NCI-H1930 (cell line): ENCODE data around the gene RASGEF1B.

Source experiments
- DNase-seq, 2 experiments: peaks; one replicate each; lab custom pipeline; 2025; lab: John Stamatoyannopoulos, UW

The RASGEF1B gene

DNA sequence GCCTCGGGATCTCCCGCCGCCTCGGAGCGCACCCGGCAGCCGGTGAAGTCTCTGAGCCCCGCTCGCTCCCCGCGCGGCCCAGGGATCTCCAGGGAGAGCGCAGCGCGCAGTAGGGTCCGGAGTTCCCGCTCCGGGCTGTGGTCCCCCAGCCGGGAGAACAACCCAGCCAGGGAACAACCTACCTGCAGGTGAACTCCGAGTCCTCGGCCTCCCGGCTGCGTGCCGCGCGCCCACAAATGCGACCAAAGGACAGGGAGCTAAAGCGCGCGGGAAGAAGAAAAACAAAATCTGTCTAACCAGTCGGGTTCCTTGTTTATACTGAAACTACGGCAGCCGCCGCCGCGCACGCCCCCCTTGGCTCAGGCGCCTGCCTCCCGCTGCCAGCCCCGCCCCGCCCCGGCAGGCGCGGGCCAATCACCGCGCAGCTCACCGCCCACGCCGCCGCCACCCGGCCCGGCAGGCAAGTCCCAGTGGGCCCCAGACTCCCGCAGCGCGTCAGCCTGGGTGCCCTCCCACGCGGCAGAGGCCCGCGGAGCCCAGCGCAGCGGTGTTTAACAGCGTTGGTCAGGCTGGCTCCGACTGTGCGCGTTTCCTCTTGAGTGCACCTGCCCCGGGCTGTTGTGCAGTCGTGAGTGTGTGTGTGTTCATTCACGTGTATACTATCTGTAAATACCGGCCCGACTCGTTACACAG lies at the start of gene RASGEF1B:
Gene RASGEF1B, minus strand, starts transcription at position 320 of the 693 bp plus-strand sequence. CDS start 12,399 bp downstream, outside the sequence.
- DNase-seq, result peak; percentile 77

DNA sequence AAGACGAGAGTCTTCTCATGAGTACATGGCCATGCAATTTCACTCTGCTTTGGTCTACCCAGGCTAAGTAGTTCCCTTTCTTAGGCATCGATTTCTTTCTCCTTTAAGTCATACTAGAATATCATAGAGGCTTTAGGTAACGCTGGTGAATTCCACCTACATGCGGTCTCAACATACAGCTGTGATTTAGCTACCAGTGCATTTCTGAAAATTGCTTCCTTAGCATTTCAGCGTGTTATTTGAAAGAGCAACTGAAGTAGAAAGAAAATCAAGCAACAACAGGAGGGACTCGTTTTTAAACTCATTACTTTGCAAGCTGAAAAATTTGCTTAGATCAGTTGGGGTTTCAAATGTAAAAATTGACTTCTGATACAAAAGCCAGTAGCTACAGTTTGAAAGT lies 48.1 kb upstream of the RASGEF1B start:
- no peak for DNase-seq

DNA sequence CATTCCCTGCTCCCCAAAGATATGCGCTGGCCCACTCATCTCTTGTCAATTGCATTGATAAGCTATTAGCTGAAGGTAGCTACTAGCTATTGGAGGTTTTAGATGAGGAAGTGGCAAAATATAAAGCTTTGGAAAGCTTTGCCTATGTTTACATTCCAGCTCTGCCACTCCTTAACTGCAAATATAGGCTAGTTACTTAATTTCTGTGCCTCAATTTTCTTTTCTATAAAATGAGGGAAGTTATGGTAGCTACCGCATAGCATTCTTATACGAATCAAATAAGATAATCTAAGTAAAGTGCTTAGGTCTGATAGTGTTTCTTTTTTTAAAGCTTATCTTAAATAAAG lies 47.7 kb upstream of the RASGEF1B start:
- DNase-seq, result no peak

DNA sequence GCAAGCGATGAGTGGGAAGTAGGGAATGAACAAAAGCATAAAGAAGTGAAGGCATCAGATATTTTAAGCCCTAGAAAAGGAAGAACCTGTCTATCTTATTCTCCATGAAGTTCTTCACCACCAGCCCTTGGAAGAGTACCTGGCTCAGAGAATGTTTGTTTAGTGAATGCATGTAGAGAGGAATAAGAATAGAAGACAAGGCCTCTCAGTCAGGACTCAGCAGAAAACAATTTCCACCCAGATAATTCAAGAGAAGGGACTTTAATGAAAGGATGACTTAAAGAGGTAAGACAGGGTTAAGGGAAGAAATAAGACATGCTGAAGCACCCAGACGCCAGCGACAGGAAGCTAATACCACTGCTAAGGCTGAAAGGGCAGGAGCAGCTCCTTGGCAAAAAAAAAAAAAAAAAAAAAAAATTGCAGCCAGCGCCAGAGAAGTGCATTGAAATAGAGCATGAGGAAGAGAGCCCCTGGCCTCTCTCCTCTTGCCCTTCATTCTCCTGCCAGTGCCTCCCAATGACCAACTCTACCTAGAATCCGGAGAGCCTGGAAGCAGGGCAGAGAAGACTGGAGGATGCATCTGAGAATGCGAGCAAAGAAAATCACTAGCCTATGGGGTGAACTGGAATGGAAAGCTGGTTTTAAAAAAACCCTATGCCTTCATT lies 47.2 kb upstream of the RASGEF1B start:
- DNase-seq, result no peak

DNA sequence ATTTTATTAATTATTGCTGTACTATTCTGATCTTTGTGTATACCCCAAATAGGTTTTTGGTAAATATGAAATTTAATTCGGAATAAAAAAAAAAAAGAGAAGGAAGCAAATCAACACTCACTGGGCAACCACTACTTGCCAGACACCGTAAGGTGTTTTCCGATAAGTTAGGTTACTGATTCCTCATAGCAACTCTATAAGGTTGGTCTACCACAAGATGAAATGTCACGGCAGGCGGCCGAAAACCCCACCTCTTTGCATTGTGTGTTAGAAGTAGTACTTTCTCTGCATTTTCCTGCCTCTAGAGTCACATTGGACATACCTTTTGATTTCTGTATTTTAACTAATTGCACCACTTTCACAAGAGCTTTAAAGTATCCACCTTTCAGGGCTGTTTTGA lies 44.5 kb upstream of the RASGEF1B start:
- no peak for DNase-seq

DNA sequence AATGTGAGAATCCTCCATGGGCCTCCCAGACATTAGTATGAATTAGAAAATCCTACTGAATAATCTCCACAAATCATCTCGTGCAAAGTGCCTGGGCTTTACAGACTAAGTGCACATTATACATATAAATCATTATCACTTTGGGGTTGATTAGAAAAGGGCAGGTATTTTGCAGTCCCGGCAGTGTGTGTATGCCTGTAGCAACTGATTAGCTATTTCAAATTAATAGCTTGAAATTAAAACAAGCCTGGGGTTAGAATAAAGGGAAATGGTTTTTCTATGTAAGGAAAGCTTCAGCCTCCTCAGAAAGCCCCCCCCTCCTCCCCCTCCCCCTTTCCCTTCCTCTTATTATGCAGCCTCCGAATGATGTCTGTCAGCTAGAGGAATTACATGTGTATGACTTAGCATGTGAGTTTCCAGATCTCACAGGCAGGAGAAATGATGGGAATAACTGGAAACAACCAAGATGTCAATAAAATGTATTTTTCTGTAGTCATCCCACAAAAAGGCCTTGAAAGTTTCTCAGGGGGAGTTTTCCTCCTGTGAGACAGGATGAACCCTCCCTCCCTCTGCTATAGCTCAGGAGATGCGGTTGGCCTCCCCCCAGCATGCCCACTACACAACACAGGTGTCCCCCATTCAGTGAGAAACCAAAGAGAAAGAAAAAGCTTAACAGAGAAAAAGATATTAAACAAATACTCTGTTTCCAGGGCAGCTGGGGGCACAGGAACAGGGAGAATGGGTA lies 41.2 kb upstream of the RASGEF1B start:
- no peak for DNase-seq

DNA sequence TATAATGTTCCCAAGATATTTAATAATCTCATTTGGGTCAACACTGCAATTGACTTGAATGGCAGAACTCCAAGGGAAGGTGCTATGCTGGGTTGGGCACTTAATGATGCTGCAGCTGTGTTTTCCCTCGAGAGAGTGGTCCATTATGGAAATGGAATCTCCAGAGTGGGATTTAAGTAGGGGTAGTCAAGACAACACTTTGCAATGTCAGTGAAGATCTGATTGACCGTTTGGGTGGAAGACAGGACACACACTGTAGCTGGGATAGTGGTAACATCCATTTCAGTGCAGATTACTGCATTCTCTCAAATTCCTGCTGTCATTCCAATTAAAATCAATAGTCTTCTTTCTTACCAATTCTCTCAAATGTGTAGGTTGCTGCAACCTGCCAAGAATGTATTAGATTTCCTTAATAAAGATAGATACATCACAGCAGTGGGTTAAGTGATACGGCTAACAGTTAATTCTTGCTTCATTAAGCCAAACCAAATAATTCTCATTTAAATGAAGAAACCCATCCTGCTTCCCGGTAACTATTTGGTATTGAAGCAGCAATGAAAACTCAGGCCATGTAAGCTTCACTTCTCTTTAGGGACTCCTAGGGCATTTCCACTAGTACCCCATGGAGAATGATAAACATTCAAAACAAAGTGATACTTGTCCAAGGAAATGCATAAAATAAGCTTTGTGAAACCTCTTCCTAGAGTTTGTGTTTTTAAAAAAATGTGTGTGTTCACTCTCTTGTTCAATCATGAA lies 40.5 kb upstream of the RASGEF1B start:
- DNase-seq, result no peak

DNA sequence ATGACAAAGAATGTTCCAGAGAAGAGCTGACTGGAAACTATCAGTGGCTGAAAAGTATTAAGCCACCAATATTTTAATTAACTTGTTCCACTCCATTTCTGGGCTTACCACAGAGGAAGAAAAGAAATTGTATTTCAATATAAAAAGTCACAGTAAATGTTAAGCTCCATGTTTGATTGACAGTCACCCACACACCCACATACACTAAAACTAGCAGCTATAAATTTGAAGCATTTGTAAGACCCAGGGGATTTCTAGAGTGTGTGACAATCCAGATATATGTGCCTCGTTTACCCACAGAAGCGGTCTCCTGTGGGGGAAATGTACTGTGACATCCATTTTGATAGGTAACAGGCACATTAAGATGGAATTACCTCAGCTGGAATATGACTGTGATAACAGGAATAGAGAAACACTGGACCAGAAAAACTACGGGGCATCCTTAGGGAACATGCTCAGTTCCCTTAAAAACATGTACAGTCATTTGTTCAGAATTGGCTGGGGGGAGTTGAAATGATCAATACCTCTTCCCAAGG lies 39.0 kb upstream of the RASGEF1B start:
- no peak for DNase-seq

DNA sequence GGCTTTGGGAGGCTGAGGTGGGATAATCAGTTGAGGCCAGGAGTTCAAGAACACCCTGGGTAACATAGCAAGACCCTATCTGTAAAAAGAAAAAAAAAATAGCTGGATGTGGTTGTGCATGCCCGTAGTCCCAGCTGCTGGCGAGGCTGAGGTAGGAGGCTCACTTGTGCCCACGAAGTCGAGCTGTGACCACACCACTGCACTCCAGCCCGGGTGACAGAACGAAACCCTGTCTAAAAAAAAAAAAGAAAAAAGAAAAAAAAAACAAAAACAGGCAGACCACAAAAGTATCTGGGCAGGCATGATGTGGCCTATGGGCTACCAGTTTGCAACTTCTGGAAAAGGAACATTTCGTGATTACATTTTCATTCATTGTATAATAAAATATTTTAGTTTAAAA lies 38.1 kb upstream of the RASGEF1B start:
- no peak for DNase-seq

DNA sequence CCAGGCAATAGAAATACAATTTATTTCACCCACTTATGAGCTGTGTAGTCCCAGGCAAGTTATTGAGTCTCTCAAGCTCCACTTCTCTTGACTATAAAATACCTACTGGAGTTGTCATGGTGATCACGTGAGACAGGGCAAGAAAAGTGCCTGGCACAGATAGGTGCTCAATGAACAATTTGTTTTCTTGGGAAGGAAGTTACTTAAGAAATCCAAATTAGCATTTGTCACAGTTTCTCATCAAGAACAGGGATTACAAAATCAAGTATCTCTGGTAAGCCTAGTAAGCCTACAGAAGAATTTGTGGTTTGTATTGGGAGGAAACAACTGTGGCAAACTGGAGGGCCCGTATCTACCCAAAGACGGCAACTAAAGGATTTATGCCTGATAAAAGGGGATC lies 37.5 kb upstream of the RASGEF1B start:
- no peak for DNase-seq

DNA sequence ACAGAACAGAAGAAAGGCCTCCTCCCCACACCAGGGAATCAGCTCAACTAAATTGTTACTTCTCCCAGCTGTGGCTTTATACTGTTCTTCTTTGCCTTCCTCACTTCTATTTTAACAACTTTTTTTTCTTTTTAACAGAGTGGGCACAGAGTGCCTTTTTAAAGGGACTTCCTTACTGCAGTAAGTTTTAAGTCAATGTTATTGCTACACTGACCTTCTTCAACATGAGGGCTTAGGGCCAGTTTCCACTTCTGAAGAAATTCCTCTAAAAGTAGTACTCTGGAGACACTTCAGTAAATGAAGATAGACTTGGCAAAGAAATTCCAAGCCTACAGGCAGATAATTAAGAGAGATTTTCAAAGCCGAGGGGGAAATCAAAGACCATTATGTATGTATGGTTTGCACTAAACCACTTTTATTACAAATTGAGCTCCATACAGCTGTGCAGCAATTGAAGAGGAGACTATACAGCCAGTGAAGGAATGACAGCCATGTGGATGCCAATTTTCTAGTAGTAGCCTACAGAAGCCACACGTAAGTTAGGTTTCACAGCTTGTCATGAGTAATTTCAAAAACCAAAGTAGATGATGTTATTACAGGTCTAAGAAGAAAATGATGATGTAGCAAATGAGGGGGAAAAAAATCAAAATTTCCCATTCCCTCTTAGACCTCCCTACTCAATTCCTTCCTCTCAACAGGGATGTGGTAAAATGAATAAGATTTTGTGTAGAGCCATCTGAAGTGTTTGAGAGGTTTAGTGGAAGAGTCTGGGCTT lies 36.9 kb upstream of the RASGEF1B start:
- DNase-seq, result no peak

DNA sequence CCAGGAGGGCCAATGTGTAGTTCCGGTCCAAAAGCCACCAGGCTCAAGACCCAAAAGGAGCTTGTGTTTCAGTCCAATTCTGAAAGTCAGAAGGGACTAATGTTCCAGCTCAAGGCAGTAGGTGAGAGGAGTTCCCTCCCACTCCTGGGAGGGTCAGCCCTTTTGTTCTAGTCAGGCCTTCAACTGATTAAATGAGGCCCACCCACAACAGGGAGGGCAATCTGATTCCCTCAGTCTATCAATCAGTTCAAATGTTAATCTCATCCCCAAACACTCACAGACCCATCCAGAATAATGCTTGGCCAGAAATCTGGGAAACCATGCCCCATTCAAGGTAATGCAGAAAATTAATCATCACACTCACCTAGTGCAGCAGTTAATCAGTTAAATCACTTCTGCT lies 35.8 kb upstream of the RASGEF1B start:
- DNase-seq, result no peak

DNA sequence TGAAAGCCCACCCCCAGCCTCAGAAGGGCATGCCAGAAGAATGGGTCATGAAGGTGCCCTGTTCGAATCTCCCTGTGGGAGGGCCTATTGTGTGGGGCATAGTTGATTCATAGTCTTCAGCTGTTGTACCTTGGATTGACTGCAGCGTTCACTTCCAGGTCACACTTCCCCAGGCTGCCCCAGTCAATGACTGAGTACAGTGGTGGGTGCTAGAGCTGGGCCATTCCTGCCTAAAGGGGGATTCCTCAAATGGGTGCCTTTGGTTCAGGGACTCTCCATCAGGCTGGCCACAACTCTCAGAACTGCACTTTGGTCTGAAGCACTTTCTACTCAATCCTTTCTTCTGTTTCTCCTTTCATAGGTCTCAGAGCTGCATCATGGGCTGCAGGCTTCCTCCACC lies 35.0 kb upstream of the RASGEF1B start:
- DNase-seq, result no peak

DNA sequence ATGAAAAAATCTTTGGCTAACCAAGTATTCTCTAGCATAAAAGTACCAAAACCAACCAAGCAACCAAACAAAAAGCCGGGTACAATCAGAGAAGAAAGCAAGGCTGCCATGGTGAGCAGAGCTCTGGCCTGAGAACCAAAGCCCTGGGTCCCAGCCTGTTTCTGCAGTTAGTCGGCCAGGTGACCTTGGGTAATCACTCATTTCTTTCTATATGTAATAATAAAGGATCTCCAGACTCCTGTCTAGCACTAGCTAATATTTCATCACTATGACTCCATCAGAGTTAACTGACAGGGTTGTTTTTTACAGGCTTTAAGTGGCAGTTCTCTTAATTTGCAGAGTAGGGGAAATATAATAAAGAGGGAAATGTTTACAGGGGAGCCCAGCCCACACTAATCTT lies 34.0 kb upstream of the RASGEF1B start:
- DNase-seq, result no peak

DNA sequence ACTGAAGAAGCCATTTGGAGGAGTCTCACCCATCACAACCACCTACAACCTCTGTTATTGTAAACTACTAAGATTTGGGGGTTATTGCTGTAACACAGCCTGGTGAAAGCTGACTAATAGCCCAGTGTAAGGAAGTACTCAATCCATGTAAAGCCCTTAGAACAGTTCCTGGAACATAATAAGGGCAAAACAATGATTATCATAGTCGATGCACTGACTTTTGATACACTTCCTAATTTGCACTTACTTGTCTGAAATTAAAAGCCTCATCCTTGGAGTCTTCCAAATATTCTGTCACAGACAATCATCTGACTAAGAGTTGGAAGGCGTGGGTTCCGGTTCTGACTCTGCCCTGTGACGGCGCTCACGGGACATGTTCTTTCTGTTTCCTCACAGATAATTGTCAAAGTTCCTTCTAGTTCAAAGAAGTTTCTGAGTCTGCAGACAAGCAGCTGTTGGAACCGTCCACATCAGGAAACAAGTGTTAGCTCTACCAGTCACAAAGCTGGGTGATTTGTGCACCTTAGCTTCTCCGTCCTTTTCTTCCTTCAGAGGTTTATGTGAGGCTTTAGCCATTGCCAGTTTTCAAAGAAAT lies 33.4 kb upstream of the RASGEF1B start:
- DNase-seq, result no peak

DNA sequence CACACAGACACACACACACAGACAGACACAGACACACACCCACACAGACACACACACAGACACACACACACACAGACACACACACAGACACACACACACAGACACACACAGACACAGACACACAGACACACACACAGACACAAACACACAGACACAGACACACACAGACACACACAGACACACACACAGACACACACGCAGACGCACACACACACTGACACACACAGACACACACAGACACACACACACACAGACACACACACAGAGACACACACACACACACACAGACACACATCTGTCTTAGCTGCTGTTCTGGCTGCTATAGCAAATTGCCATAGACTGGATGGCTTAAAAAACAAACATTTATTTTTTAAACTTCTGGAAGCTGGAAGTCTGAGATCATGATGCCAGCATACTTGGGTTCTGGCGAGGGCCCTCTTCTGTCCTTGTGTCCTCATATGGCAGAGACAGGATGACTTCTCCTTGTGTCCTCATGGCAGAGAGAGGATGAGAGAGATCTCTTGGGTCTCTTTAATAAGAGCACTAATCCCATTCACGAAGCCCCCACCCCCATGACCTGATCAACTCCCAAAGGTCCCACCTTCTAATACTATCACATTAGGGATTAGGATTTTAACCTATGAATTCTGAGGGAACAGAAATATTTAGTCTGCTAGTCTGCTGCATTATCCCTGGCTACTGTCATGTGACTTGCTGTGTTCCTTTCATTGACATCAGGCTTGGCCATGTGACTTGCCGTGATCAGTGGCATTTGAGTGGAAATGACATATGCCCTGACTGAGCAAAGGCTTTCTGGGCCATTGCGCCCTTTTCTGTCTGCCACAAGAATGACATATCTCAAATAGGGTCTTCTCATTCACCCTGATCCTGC lies 32.7 kb upstream of the RASGEF1B start:
- no peak for DNase-seq

DNA sequence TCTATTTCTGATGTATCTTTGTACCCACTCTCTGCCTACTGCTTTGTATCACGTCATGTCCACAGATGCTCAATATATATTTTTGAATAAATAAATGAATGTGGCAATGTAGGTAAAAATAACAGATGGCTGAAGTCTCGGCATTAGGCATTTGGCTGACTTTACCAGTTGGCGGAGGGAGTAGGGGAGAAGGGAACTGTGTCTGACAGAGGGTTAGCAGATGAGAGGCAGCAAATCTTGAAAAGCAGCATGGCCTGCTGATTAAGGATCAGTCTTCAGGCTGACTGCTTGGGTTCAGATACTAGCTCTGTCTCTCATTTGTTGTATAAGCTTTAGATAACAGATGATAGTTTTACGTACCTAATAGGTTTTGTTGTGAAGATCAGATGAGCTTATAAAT lies 31.9 kb upstream of the RASGEF1B start:
- DNase-seq, result no peak

DNA sequence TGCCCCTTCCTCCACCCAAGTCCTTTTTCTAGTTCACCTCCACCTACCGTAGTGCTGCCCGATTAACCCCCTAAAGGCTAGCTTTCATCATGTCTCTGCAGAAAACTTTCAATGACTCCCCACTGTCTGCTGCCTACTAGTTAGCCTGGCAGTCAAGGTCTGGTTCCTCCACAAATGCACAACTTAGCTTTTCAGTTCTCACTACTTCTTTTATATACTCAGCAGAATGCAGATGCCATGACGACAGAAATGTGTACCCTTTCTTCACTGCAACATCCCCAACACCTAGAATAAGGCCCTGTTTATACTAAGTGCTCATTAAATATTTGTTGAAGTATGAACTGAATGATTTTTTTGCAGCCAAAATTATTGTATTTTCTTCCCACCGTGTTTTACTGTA lies 30.9 kb upstream of the RASGEF1B start:
- no peak for DNase-seq

DNA sequence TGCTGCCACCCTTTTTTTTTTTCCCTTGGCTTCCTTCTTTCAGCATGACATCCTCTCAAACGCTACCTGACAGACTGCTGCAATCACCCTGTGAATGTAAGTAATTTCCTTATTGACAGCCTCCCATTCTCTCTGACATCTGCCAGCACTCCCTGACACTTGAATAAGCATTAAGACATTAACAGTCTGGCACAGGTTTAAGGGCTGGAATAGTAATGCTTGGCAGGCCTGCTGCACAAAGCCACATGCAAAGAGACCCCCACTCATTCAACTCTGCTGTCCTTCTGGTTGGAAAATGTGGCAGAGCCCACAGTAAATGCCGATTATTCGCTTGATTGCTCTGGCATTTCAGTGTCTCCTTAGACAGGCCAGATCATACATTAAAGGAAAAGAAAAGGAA lies 28.1 kb upstream of the RASGEF1B start:
- no peak for DNase-seq

DNA sequence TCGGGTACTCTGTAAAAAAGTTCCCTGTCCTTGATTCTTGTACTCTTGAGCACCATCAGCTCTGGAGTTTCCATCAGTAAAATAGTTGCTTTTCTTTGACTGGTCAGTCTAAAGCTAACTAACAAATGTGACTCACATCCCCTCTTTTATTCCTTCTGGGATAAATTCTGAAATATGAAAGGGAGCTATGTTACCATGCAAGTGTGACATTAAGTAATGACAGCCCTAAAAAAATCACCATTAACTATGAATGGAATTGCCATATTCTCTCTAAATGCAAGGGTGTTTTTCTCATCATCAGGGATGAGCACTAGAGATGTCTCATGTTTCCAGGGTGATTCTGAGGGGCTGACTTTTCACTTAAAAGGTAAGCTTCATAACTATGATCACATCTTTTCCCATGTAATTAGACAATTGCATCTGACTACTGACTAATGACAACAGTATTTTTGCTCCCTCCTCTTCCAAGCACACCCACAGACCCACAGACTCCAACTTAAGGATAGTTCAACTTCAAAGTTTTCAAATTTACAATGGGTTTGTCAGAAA lies 26.9 kb upstream of the RASGEF1B start:
- DNase-seq, result no peak
